ENCODE data around the gene NDUFA13.
A peak's percentile ranks its signal among the peaks of the same experiment; 100 is the strongest.

NDUFA13 gene

GRCh38 chr19:19502808-19503602 lies 13.0 kb upstream of the NDUFA13 start:
- no peaks in the 10 kb centered on the region for H3K4me1 ChIP-seq (ENCODE audit: control insufficient read depth, insufficient read depth, low read length)
- H3K9ac ChIP-seq (ENCODE audit: low read length): no peak overlapping the region
- no peak for DNase-seq (ENCODE audit: low read depth)
- H3K9me3 ChIP-seq (ENCODE audit: control insufficient read depth, low read length): no peaks in the 10 kb centered on the region
- H3K36me3 ChIP-seq (ENCODE audit: control insufficient read depth, insufficient read depth, low read length, severe bottlenecking): peaks cover 91% of the 10 kb centered on the region
- H3K27me3 ChIP-seq (replicated peaks; ENCODE audit: control insufficient read depth, insufficient read depth, low read length): no peaks in the 10 kb centered on the region
- H3K4me3 ChIP-seq (ENCODE audit: low read length): no peak overlapping the region

GRCh38 chr19:19504754-19505668 lies 11.0 kb upstream of the NDUFA13 start:
- H3K9ac ChIP-seq (ENCODE audit: low read length): no peak overlapping the region
- H3K36me3 ChIP-seq (ENCODE audit: control insufficient read depth, insufficient read depth, low read length, severe bottlenecking): peaks cover 75% of the 10 kb centered on the region
- no peak for DNase-seq (ENCODE audit: low read depth)
- H3K9me3 ChIP-seq (ENCODE audit: control insufficient read depth, low read length): no peaks in the 10 kb centered on the region
- H3K4me1 ChIP-seq (ENCODE audit: control insufficient read depth, insufficient read depth, low read length): no peaks in the 10 kb centered on the region
- no peak overlapping the region for H3K4me3 ChIP-seq (ENCODE audit: low read length)
- H3K27me3 ChIP-seq (replicated peaks; ENCODE audit: control insufficient read depth, insufficient read depth, low read length): no peaks in the 10 kb centered on the region

- H3K27me3 ChIP-seq (replicated peaks; ENCODE audit: control insufficient read depth, insufficient read depth, low read length): no peaks in the 10 kb centered on the region
- peaks cover 68% of the 10 kb centered on the region for H3K36me3 ChIP-seq (ENCODE audit: control insufficient read depth, insufficient read depth, low read length, severe bottlenecking)
- no peaks in the 10 kb centered on the region for H3K9me3 ChIP-seq (ENCODE audit: control insufficient read depth, low read length)
- H3K4me3 ChIP-seq (ENCODE audit: low read length): no peak overlapping the region
- H3K9ac ChIP-seq (ENCODE audit: low read length): no peak overlapping the region
- DNase-seq (ENCODE audit: low read depth): no peak
- no peaks in the 10 kb centered on the region for H3K4me1 ChIP-seq (ENCODE audit: control insufficient read depth, insufficient read depth, low read length)
Measured at GRCh38 chr19:19505669-19506326, 10.2 kb upstream of the NDUFA13 start.

- H3K4me1 ChIP-seq (ENCODE audit: control insufficient read depth, insufficient read depth, low read length): no peaks in the 10 kb centered on the region
- no peak overlapping the region for H3K9ac ChIP-seq (ENCODE audit: low read length)
- H3K4me3 ChIP-seq (ENCODE audit: low read length): no peak overlapping the region
- H3K27me3 ChIP-seq (replicated peaks; ENCODE audit: control insufficient read depth, insufficient read depth, low read length): no peaks in the 10 kb centered on the region
- no peaks in the 10 kb centered on the region for H3K9me3 ChIP-seq (ENCODE audit: control insufficient read depth, low read length)
- DNase-seq (ENCODE audit: low read depth): no peak
- peaks cover 60% of the 10 kb centered on the region for H3K36me3 ChIP-seq (ENCODE audit: control insufficient read depth, insufficient read depth, low read length, severe bottlenecking)
Measured at GRCh38 chr19:19506592-19506991, 9.4 kb upstream of the NDUFA13 start.

- Histone ChIP-seq H3K4me1 (ENCODE audit: control insufficient read depth, insufficient read depth, low read length) (no peaks in the 10 kb centered on the region), H3K36me3 (ENCODE audit: control insufficient read depth, insufficient read depth, low read length, severe bottlenecking) (peaks cover 52% of the 10 kb centered on the region), H3K9me3 (ENCODE audit: control insufficient read depth, low read length) (no peaks in the 10 kb centered on the region), H3K27me3 (replicated peaks; ENCODE audit: control insufficient read depth, insufficient read depth, low read length) (no peaks in the 10 kb centered on the region), H3K4me3 (ENCODE audit: low read length) (no peak overlapping the region), H3K9ac (ENCODE audit: low read length) (no peak overlapping the region)
- no peak for DNase-seq (ENCODE audit: low read depth)
Measured at GRCh38 chr19:19507354-19507753, 8.7 kb upstream of the NDUFA13 start.

- H3K9ac ChIP-seq (ENCODE audit: low read length): no peak overlapping the region
- H3K36me3 ChIP-seq (ENCODE audit: control insufficient read depth, insufficient read depth, low read length, severe bottlenecking): peaks cover 44% of the 10 kb centered on the region
- no peak for DNase-seq (ENCODE audit: low read depth)
Measured at GRCh38 chr19:19508217-19508616, 7.8 kb upstream of the NDUFA13 start.

GRCh38 chr19:19510432-19510831 lies 5.6 kb upstream of the NDUFA13 start:
- H3K27me3 ChIP-seq (replicated peaks; ENCODE audit: control insufficient read depth, insufficient read depth, low read length): no peaks in the 10 kb centered on the region
- H3K9ac ChIP-seq (ENCODE audit: low read length): no peak overlapping the region
- no peaks in the 10 kb centered on the region for H3K9me3 ChIP-seq (ENCODE audit: control insufficient read depth, low read length)
- H3K36me3 ChIP-seq (ENCODE audit: control insufficient read depth, insufficient read depth, low read length, severe bottlenecking): peaks cover 23% of the 10 kb centered on the region
- no peak for DNase-seq (ENCODE audit: low read depth)
- H3K4me3 ChIP-seq (ENCODE audit: low read length): no peak overlapping the region
- peaks cover 3% of the 10 kb centered on the region for H3K4me1 ChIP-seq (ENCODE audit: control insufficient read depth, insufficient read depth, low read length)

More at GRCh38 chr19:19508217-19508616, 7.8 kb upstream of the NDUFA13 start:
- Histone ChIP-seq H3K27me3 (replicated peaks; ENCODE audit: control insufficient read depth, insufficient read depth, low read length) (no peaks in the 10 kb centered on the region), H3K4me1 (ENCODE audit: control insufficient read depth, insufficient read depth, low read length) (no peaks in the 10 kb centered on the region), H3K9me3 (ENCODE audit: control insufficient read depth, low read length) (no peaks in the 10 kb centered on the region), H3K4me3 (ENCODE audit: low read length) (no peak overlapping the region)

- DNase-seq (ENCODE audit: low read depth): no peak
- no peaks in the 10 kb centered on the region for H3K36me3 ChIP-seq (ENCODE audit: control insufficient read depth, insufficient read depth, low read length, severe bottlenecking)
- peak overlapping the region; percentile 25 for H3K4me3 ChIP-seq (ENCODE audit: low read length)
- no peaks in the 10 kb centered on the region for H3K27me3 ChIP-seq (replicated peaks; ENCODE audit: control insufficient read depth, insufficient read depth, low read length)
- no peaks in the 10 kb centered on the region for H3K9me3 ChIP-seq (ENCODE audit: control insufficient read depth, low read length)
- H3K4me1 ChIP-seq (ENCODE audit: control insufficient read depth, insufficient read depth, low read length): peaks cover 13% of the 10 kb centered on the region
- no peak overlapping the region for H3K9ac ChIP-seq (ENCODE audit: low read length)
Measured at GRCh38 chr19:19513682-19514081, 2.3 kb upstream of the NDUFA13 start.

- no peaks in the 10 kb centered on the region for H3K27me3 ChIP-seq (replicated peaks; ENCODE audit: control insufficient read depth, insufficient read depth, low read length)
- H3K4me3 ChIP-seq (ENCODE audit: low read length): peak overlapping the region; percentile 25
- peaks cover 13% of the 10 kb centered on the region for H3K4me1 ChIP-seq (ENCODE audit: control insufficient read depth, insufficient read depth, low read length)
- H3K9me3 ChIP-seq (ENCODE audit: control insufficient read depth, low read length): no peaks in the 10 kb centered on the region
- peaks cover 2% of the 10 kb centered on the region for H3K36me3 ChIP-seq (ENCODE audit: control insufficient read depth, insufficient read depth, low read length, severe bottlenecking)
- DNase-seq (ENCODE audit: low read depth): no peak
- H3K9ac ChIP-seq (ENCODE audit: low read length): no peak overlapping the region
Measured at GRCh38 chr19:19514215-19514657, 1.8 kb upstream of the NDUFA13 start.

- H3K27me3 ChIP-seq (replicated peaks; ENCODE audit: control insufficient read depth, insufficient read depth, low read length): no peaks in the 10 kb centered on the region
- peak within 1 kb of the TSS; percentile 88 for H3K9ac ChIP-seq (ENCODE audit: low read length)
- peaks cover 10% of the 10 kb centered on the region for H3K36me3 ChIP-seq (ENCODE audit: control insufficient read depth, insufficient read depth, low read length, severe bottlenecking)
- no peak for DNase-seq (ENCODE audit: low read depth)
- H3K4me3 ChIP-seq (ENCODE audit: low read length): peak within 1 kb of the TSS; percentile 95
- H3K9me3 ChIP-seq (ENCODE audit: control insufficient read depth, low read length): no peaks in the 10 kb centered on the region
- H3K4me1 ChIP-seq (ENCODE audit: control insufficient read depth, insufficient read depth, low read length): peaks cover 13% of the 10 kb centered on the region
Measured at GRCh38 chr19:19514881-19515641, 964 bp upstream of the NDUFA13 start, which contains the start of gene TSSK6. Gene TSSK6, minus strand, starts transcription at chr19:19515548. Its CDS starts 121 bp downstream, at chr19:19515427.
